Pancreas (tissue), 10 donors: ENCODE data around the gene PIGM. TPM values are rescaled to one million over a fixed set of nuclear protein-coding genes. Genes with fewer than 3 reads are reported as not detected.
"Not testable (repeated sequence)": the region's sequence is repeated elsewhere in the genome, so short reads cannot be mapped to it uniquely, and the experiment has no call there.

ENCODE experiments used
- ATAC-seq, 4 donors: fragments of 200-7000 bp; cut with Tn5 transposase; one replicate each; pipeline versions ENCODE4 v1.8.0 to v1.9.1; 2020; ENCODE audit warnings: mild to moderate bottlenecking in 4 of 4, moderate library complexity in 4 of 4
- DNase-seq, 6 donors: peaks; one replicate each; pipeline ENCODE4 v3.0.0-alpha.2; 2020
- FAIRE-seq: peaks from 2 replicates; lab custom pipeline; 2012; peaks lifted over from hg19 to GRCh38; lab: Jason Lieb, UNC
- H3K27ac ChIP-seq, 4 donors: fragments of 200-600 bp; sonication (generic); 1 replicate in 3 of 4; 2 replicates in 1 of 4; pipeline versions ENCODE4 v1.5.0 to v1.8.0; 2020
- H3K27me3 ChIP-seq, 4 donors: fragments of 200-600 bp; one replicate each; pipeline ENCODE4 v1.8.0; 2021
- H3K36me3 ChIP-seq, 3 donors: fragments of 200-600 bp; sonication (generic) in 1 of 3; one replicate each; pipeline versions ENCODE4 v1.5.0 to v1.8.0; 2020 to 2021
- H3K4me1 ChIP-seq, 3 donors: fragments of 200-600 bp; one replicate each; pipeline ENCODE4 v1.8.0; 2021
- H3K4me3 ChIP-seq, 4 donors: fragments of 200-600 bp; sonication (generic) in 2 of 4; one replicate each; pipeline versions ENCODE4 v1.5.0 to v1.8.0; 2020 to 2021
- H3K9me3 ChIP-seq, 4 donors: fragments of 200-600 bp; one replicate each; pipeline ENCODE4 v1.8.0; 2021
- WGBS, 2 donors: extraction: QIAGEN DNeasy Blood & Tissue Kit; methylation state at CpG; one replicate each; pipeline ENCODE4 v1.1.7; 2013; 5-methylcytosine and 5-hydroxymethylcytosine counted together
- intact Hi-C, 3 donors: fragments of 100-400 bp; cut with DNase I; formaldehyde crosslinking; loops; one replicate each; pipeline versions ENCODE4 v1.11.1 to v1.14.2; 2022
- polyA plus RNA-seq, 2 donors: library from polyadenylated mRNA; stranded (reverse); fragments of 200-250 nt; gene quantifications; one replicate each; pipeline ENCODE4 v1.2.3, GENCODE V29; 2013
- total RNA-seq, 6 donors: library from RNA; stranded (reverse); fragmentation: NEBNext Ultra II Directional in 4 of 6; extraction: Animal tissue kit (Norgen Biotek cat#: 25700) in 4 of 6; gene quantifications; one replicate each; pipeline versions ENCODE4 v1.2.1 to v1.2.4, GENCODE V29; 2021 to 2023
- TF ChIP-seq, protein P1 (sequence below), 4 donors: fragments of 200-600 bp; sonication (generic) in 3 of 4; IDR thresholded peaks; one replicate each; pipeline versions ENCODE4 v1.5.0 to v1.8.0; 2021; ENCODE audit warnings: antibody characterized with exemption in 4 of 4
- donor health status: healthy with polysubstance abuse.
- donor health status: DM: no; HTN: no; CAD: no; lungs with moderate emphysema.
- donor health status: DM: no; HTN: no; CAD: no.
- donor health status: control.
- donor health status: control.
- donor health status: Bipolar disorder and iron deficiency.
- donor health status: DM: yes; HTN: yes; CAD: no.
- donor health status: DM: no; HTN: no; CAD: no.
- donor health status: DM: no; HTN: no; CAD: no.
- donor health status: DM: yes; HTN: yes; CAD: no.

The PIGM gene
- total and polyA plus RNA-seq, 8 donors = 2.7 to 7.6 (median 4.6) TPM

DNA sequence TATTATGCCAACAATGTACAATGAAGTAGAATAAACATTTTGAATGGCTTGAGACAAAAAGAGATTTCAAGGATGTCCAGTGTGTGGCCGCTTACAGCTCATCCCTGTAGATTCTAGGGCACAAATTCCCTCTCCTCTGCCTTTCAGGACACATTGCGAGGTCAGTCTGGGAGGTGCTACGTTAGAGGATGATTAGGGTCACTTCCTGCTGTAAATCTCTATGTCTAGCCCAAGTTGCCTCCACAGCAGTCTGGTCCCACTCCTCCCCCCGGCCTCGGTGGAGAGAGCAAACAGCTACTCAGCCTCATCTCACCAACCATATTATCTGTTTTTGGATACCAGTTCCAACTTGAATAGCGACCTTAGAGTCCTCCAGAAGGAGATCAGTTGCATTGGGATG lies 21.1 kb upstream of the PIGM start:
- no peaks in the 10 kb centered on the region for H3K4me1 ChIP-seq
- no peaks in the 10 kb centered on the region for H3K36me3 ChIP-seq
- no peaks in the 10 kb centered on the region for H3K9me3 ChIP-seq
- TF ChIP-seq, protein P1, sequence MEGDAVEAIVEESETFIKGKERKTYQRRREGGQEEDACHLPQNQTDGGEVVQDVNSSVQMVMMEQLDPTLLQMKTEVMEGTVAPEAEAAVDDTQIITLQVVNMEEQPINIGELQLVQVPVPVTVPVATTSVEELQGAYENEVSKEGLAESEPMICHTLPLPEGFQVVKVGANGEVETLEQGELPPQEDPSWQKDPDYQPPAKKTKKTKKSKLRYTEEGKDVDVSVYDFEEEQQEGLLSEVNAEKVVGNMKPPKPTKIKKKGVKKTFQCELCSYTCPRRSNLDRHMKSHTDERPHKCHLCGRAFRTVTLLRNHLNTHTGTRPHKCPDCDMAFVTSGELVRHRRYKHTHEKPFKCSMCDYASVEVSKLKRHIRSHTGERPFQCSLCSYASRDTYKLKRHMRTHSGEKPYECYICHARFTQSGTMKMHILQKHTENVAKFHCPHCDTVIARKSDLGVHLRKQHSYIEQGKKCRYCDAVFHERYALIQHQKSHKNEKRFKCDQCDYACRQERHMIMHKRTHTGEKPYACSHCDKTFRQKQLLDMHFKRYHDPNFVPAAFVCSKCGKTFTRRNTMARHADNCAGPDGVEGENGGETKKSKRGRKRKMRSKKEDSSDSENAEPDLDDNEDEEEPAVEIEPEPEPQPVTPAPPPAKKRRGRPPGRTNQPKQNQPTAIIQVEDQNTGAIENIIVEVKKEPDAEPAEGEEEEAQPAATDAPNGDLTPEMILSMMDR (IDR thresholded peaks at IDR 0.05) = no peak
- intact Hi-C loops = no loop called here
- DNase-seq (no peak), ATAC-seq (no peak), FAIRE-seq (no peak)
- H3K4me3 ChIP-seq = no peak overlapping the region
- WGBS, 2 donors = 55 to 63% methylated on average over 6 of the region's 6 CpGs
- no peak overlapping the region for H3K27ac ChIP-seq
- no peaks in the 10 kb centered on the region for H3K27me3 ChIP-seq

DNA sequence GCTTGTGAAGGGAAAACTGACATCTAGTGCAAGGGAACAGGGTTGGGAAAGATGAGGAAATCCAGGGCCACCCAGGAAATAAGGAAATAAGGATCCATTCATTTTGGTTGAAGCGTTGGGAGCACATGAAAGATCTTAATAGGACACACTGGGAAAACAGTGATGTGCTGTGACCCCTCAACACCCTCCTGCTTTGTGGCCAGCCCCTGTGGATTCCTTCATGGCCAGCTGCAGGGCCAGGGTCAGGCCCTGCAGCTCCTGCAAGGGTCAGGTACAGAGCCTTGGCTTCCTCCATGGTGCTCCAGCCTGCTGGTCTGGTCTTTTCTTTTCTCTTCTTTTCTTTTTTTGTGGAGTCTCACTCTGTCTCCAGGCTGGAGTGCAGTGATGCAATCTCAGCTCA lies 18.8 kb upstream of the PIGM start:
- DNase-seq (no peak), ATAC-seq (no peak), FAIRE-seq (no peak)
- Histone ChIP-seq H3K4me1 (peaks cover 0 to 7% (median 0%) of the 10 kb centered on the region in 3 donors), H3K36me3 (no peaks in the 10 kb centered on the region), H3K9me3 (no peaks in the 10 kb centered on the region), H3K27me3 (no peaks in the 10 kb centered on the region), H3K27ac (no peak overlapping the region), H3K4me3 (no peak overlapping the region)
- intact Hi-C loops = no loop called here
- TF ChIP-seq, protein P1 (IDR thresholded peaks at IDR 0.05) = no peak
- 75 to 85% methylated on average over 1 of the region's 1 CpG for WGBS, 2 donors

DNA sequence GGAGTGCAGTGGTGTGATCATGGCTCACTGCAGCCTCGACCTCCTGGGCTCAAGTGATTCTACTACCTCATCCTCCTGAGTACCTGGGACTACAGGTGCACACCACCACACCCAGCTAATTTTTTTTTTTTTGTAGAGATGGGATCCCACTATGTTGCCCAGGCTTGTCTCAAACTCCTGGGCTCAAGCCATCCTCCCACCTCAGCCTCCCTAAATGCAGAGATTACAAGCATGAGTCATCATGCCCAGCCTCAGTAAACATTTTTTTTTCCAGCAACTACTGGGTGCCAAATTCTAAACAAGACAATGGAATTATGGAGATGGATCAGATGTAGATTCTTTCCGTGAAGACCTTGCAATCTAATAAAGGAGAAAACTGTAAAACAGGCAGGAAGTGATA lies 18.4 kb upstream of the PIGM start:
- DNase-seq, intact Hi-C loops, FAIRE-seq, H3K27me3 ChIP-seq, H3K36me3 ChIP-seq, H3K4me1 ChIP-seq, ATAC-seq, H3K9me3 ChIP-seq, H3K4me3 ChIP-seq, H3K27ac ChIP-seq: not testable (repeated sequence)
- WGBS, 2 donors = 70 to 78% methylated on average over 2 of the region's 2 CpGs

DNA sequence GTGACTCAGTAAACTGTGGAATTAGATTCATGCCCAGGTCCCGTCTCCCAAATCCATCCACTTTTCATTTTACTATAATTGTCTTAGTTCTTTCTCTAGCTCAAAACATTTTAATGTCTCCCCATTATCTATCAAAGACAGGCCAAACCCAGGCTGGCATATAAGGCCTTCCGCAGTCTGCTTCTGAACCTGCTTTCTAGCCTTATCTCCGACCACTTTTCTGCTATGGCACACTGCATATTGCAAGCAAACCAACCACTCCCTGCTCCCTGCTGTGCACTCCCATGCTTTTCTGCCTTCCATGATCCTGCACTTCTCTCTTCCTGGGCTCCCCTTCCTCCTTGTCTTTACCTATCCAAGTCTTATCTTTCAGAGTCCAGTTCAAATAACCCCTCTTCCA lies 17.3 kb upstream of the PIGM start:
- Histone ChIP-seq H3K4me3 (no peak overlapping the region), H3K9me3 (no peaks in the 10 kb centered on the region), H3K36me3 (no peaks in the 10 kb centered on the region), H3K27ac (no peak overlapping the region), H3K4me1 (peaks cover 0 to 7% (median 0%) of the 10 kb centered on the region in 3 donors), H3K27me3 (no peaks in the 10 kb centered on the region)
- intact Hi-C loops = loop anchor here in 1 of 3 donors (5.0 kb wide), 1 partner anchor 33 kb away; the partner anchor contains the start of gene KCNJ9
- WGBS, 2 donors = 75 to 78% methylated on average over 3 of the region's 3 CpGs
- DNase-seq (no peak), ATAC-seq (no peak), FAIRE-seq (no peak)
- TF ChIP-seq, protein P1 (IDR thresholded peaks at IDR 0.05) = no peak

DNA sequence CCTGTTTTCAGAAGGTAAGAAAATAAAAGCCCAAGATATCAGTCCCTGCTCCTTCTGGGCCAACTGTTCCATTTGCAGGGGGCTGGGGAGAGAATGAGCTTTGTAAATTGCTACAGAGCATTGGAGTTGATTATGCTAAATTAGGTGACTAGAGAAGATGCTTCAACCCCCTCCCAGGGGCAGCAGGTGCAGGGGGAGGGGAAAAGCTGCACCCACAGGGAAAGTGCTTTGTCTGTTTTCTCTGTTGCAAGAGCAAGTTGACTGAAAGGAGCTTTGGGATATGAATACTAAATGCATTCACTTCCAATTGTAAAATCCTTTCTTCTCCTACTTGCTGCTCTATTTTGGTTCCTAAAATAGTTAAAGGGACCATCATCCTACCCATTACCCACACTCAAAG lies 16.5 kb upstream of the PIGM start:
- no peak for ATAC-seq
- TF ChIP-seq, protein P1 (IDR thresholded peaks at IDR 0.05) = no peak
- intact Hi-C loops = loop anchor here in 1 of 3 donors (5.0 kb wide), 1 partner anchor 34 kb away; the partner anchor contains the start of gene KCNJ9
- H3K9me3 ChIP-seq = no peaks in the 10 kb centered on the region
- no peaks in the 10 kb centered on the region for H3K27me3 ChIP-seq
- FAIRE-seq = no peak
- no peak for DNase-seq
- no peak overlapping the region for H3K4me3 ChIP-seq
- H3K36me3 ChIP-seq = no peaks in the 10 kb centered on the region
- H3K4me1 ChIP-seq = peaks cover 0 to 7% (median 0%) of the 10 kb centered on the region in 3 donors
- H3K27ac ChIP-seq = no peak overlapping the region
